Limb (tissue), 2 donors: ENCODE results near the gene ROR2.

Source experiments
- DNase-seq, 2 donors: peaks; one replicate each; pipeline ENCODE4 v3.0.0-alpha.2; 2016; ENCODE audit errors: extremely low spot score in 2 of 2

The ROR2 gene

DNA sequence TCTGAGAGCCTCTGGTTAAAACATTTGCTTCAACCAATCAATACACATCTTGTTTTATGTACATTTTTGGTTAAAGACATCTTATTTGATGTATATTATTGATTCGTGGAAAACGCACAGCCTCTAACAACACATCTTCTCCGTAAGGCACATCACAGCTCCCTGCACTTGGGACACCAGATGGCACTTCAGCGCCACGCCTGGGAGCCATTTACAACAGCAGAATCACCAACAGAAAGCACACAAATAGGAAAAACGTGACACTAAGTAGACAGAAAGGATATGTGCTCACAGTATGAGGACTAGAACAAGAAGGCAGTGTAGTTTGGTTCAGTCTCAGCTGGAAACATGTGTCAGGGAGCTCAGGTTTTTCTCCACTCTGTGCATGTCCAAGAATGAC lies 199.7 kb downstream of the ROR2 start:
- no peak for DNase-seq

DNA sequence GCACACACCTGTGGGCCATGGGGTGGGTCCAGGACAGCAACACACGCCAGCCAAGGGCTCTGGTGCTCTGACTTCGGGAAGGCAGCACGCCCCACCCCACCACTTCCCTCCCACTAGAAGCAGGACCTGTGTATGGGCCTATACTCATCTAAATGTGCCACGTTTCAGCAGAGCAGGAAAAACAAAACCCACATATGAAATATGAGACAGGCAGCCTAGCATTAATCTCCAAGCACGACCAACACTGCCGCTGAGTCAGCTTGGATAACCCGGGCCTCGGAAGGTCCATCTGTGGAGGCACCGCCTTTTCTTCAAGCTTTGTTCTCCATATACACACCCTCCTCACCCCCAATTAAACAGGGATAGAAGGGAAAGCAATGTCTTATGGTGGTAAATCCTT lies 203.1 kb downstream of the ROR2 start:
- DNase-seq: no peak

DNA sequence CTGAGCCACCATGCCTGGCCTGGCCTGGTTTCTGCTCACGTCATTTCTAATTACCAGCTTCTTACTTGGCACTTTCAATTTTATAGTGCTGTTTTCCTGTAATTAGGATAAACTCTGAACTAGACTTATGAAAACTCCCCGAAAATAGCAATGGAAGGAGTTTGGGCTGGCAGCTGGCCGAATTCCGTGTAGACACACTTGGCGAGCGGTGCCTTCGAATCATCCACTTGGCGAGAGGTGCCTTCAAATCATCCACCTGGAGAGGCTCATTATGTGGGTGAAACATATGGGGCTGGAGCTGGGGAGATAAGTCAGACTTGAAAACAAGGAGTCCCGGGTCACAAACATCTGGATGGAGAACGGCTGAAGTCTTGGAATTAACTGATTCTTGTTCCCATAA lies 203.7 kb downstream of the ROR2 start:
- no peak for DNase-seq

DNA sequence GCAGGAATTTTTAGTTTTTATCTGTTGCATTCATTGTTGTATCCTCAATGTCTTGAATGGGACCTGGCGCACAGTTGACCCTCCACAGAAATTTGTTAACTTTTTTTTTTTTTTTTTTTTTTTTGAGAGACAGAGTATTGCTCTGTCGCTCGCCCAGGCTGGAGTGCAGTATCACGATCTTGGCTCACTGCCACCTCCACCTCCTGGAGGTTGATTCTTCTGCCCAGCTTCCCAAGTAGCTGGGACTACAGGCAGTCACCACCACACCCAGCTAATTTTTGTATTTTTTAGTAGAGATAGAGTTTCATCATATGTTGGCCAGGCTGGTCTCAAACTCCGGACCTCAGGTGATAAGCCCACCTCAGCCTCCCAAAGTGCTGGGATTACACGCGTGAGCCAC lies 205.9 kb downstream of the ROR2 start:
- DNase-seq: no peak

DNA sequence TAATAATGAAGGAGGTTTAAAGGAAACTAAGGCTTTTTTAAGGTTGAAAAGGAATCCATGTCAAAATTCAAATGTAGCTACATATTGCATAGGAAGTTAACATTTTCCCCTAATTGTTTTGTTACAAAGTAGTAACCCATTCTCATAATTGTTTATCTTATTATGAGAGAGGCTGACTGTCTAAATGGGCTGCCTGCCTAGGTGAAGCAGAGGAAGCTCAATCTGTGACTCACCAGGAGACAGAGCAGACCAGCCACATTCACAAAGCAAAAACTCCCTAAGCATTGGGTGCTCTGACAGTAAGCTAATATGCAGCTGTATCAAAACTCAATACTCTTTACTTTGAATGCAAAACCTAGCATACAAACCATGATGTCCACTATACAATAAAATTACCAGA lies 208.5 kb downstream of the ROR2 start:
- DNase-seq: no peak

DNA sequence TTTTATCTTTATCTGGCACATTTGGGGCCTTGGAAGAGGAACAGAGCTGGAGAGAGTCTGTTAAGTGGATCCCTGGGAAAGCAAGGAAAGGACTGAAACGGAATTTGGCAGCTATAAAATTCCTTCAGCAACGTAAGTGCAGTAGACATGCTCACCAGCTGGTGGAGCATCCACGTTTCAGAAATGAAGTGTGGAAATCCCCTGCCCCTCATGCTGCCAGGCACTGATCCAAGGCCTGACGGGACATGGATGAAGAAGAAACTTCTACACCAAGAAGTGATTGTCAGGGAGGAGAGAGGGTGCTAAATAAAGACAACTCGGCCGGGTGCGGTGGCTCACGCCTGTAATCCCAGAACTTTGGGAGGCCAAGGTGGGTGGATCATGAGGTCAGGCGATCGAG lies 209.3 kb downstream of the ROR2 start:
- peak in 1 of 2 donors; percentile 41 for DNase-seq

DNA sequence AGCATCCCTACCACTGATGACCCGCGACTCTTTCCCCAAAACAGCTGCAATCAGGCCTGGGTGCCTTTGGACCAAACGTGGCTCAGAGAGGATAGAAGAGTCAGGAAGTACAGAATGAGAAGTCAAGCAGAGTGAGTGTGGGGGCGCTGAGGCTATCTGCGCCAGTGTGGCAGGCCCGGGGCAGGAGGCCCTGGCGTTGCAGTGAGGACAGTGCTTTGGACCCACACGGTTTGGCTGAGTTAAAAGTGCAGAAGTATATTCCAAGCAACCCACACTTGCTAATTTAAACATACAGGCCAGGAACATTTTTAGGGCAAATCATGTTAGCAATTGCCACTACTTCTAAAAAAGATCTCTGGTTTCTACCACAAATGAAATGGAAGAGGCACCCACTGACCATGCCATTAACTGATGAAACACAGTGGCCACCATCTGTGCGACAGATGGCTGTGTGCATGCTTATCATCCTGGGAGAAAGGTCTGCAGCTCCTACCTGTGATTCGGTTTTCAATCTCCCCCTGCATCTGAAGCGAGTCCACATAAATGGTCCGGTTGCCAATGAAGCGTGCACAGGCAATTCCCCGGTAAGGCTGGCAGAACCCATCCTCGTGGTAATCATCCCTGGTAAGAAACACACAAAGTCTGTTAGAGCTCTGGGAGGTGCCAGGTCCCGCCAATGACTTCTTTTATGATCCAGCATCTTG lies 213.0 kb downstream of the ROR2 start:
- no peak for DNase-seq

DNA sequence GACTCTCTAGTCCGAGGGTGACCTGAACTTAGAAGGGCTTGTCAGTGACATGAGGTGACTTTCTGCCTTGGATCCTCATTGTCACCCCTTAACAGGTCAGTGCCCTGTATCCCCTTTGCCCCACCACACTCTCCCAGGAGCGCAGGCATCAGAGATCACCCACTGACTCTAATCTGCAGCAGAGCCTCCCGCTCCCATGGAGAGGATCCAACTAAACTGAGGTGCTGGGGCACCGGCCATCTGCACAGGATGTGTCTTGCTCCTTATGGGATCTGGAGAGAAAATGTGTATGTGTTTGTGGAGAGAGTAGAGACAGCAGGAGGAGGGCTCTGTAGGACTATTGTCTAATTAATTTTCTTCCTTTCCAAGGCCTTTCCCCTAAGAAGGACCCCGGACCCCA lies 213.7 kb downstream of the ROR2 start:
- DNase-seq: no peak

DNA sequence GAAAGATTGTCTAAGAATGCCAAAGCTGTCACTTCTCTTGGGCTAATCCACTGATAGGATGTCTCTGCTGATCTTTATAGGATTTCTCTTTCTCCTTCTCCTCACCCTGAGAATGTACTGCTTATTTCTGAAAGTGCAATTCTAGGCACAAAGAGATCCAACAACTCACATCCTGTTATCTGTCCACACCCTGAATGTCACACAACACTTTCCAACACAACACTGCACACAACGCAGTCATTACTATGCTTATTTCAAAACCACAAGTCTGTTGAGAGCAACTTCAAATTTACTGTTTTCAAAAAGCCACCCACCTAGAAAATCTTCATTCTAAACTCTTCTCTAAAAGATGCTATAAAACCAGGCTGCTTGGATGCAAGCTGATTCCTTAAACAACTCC lies 215.0 kb downstream of the ROR2 start:
- DNase-seq: no peak

DNA sequence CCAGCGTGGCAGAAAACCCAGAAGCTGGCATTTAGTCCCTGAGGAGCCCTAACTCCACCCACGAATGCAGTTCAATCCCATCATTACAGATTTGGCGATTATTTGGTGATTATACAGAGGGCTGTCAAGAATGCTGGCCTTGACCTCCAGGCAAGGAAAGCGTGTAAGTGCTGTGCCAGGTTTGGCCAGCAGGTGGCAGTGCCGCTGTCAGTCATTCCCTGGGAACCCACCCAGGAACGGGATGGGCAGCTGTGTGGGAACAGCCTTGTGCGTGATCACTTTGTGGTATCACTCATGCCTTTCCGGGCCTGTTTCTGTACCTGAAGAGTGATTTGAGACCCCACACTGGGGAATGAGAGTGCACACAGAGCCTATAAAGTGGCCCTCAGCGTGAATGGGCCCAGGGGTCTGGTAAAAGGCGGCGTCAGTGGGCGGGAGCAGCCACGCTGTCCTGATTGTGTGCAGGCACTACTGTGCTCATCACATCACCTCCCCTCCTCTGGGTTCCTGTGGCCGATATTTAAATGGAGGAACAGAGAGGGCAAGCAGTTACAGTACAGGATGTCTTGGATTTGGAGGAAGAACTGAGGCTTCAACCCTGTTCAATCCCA lies 215.6 kb downstream of the ROR2 start:
- peak; percentile 51 to 85 for DNase-seq

DNA sequence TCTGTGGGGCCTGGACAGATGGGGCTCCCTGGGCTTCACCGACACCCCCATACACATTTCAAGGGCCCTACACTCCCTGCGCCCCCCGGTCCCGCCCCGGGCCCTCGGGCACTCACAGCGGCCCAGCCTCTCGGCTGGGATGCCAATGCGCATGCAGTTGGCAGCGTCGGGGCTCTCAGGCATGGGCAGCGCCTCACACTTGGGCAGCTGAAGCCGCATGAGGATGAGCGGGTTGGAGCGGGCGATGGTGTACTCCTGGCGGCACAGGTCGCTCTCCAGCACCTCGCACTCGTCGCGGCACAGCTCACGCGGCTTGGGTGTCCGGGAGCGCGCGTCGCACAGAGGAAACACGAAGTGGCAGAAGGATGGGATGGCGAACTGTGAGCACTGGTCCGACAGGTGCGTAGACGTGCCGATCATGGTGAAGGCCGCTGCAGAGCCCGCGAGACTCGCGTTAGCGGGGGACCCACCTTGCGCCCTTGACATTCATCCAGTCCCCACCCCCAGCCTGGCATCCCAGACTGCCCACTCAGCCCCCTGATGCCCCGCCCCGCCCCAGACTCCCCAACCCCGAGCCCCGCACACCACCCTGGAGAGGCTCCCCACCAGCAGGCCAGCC lies 216.9 kb downstream of the ROR2 start:
- no peak for DNase-seq

DNA sequence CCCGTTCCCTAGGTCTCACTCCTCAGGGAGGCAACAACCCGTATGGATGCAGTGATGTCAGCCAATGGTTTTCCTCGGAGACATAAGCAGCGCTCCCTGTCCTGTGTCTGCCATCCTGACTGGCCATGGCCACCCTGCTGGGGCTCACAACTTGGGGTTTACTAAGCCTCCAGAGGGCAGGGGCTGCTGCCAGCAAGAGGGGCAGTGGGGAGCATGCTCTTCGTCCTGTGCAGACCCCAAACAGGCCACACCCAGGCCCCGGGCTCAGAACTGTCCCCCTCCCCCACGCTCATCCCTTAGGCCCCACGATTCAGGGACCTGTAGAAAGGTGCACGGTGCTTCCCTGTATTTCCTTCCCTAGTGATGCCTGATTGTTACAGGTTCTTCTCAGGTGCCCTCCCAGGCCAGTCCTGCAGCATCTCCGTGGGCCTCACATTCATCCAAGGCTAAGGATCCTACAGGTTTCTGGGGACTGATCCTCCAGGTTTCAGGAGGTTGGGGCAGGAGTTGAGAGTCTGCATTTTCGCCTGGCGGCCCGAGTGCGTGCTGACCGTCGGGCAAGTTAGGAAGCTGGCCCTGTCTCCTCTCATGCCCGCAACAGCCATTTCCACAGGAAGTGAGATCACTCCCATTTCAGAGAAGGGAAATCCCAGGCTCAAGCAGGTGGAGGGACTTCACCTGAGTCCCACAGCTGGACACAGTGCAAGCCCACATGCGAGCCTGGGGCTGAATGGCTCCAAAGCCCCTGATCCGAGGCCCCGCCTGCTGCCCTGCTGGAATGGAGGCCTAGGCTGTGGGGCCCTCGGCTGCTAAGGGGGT lies 217.6 kb downstream of the ROR2 start:
- DNase-seq: no peak

DNA sequence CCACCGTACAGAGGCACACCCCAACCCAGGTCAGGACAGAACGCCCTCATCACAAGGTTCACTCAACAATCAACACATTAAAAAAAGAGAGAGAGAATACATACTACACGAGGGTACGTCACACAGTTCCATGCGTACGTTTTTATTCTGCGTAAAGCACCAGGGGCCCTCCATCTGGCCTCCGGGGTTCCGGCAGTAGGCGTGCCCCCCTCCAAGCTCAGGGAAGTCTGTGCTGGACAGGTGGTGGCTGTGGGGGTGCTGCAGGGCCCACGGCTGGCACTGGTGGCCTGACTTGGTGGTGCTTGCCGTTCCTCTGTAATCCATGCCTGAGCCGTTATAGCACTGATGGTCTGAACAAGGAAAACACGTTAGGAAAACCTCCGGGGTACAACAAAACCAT lies 219.2 kb downstream of the ROR2 start:
- no peak for DNase-seq

DNA sequence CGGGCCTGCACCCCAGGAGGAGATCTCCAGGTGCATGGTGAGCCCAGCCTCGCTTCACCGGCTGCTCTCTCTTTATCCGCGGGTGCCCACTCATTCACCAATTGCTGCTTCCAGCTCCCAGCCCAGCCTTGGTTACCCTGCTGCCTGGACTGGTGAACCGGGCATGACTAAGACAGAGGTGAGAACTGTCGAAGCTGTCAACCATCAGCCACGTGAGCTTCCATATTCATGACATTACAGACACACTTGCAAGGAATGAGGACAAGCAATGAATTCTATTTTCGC lies 220.5 kb downstream of the ROR2 start:
- DNase-seq: no peak

DNA sequence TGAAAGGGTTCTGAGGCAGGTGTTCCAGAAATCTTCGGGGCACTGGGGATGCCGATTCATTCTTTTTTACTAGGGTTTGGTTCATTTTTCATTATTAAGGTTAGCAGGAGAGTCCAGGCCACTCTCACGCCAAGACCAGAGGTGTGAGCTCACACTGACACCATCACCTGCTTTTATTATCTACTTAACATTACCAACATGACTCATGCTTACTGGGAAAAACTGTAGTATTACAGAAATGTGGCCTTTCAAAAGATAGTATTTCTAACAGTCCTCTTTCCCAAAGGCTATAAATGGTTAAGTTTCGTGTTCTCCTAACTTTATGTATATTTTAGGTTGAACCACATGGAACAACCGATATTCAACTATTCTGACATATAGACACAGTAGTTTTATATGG lies 222.1 kb downstream of the ROR2 start:
- DNase-seq: no peak

DNA sequence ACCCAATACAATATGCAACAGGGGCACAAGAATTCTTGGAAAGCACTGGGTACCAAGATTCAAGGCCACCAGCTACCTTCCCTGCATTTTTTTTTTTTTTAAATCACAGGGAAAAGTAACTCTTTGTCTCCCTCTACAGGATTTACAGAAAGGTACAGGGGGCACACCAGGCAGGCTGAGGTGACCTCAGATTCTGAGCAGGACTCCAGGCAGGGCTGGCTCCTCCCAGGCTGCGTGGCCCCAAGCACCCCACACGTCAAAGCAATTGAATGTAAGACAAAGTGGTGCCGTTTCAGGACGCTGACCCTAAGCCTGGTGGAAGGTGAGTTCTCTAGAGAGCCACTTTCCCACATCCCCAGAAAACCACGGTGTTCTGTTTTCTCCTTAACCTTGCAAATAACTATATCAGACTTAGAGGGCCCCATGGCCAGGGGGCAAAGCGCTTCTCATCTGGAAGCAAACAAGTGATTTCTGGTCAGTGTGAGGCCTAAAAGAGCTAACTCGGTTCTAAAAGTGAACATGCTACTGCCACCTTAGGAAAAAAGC lies 222.6 kb downstream of the ROR2 start:
- DNase-seq: no peak

DNA sequence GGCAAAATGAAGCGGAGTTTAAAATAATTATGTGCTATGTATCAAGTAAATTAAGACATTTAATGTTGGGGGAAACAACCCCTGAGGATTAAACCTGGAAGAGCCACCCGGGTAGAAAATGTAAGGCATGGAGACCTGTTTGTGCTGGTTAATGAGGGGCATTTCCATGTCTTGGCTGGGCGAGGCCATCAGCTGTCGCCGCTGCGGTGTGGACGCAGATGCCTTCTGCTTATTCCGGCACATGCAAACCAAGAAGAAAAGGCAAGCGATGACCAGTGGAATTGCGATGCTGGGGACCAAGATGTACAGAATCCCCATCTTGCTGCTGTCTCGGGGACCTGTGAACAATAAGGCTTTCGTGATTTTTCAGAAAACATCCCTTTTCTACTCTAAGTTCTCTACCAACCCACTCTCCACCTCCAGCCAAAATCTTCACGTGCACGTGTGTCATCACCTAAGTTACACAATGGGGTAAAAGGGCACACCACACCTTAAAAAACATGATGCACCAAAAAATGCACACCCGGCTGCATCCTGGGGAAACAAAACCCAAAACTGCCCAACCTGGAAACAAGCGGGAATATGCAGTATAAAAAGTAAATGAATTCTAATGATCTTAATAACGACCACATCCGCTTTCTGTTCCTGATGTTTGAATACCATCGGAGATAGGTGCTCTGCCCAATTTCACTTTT lies 223.5 kb downstream of the ROR2 start:
- no peak for DNase-seq

DNA sequence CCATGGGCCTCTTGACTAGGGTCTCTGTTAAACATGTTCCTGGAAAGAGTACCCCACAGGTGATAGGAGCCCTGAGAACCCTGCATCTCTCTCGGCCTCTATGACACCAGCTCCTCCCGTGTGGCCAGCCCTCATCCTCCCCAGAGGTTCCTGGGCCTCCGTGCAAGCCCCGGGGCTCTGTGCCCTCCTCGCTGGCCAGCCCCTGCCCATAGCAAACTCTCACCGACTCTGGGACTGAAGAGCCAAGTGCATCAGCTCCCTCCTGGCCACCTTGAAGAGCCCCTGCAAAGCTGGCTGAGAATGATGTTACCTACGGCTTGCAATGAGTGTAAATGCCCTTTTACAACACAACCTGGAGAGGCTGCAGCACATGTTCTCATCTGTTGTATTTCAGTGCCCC lies 224.4 kb downstream of the ROR2 start:
- no peak for DNase-seq

DNA sequence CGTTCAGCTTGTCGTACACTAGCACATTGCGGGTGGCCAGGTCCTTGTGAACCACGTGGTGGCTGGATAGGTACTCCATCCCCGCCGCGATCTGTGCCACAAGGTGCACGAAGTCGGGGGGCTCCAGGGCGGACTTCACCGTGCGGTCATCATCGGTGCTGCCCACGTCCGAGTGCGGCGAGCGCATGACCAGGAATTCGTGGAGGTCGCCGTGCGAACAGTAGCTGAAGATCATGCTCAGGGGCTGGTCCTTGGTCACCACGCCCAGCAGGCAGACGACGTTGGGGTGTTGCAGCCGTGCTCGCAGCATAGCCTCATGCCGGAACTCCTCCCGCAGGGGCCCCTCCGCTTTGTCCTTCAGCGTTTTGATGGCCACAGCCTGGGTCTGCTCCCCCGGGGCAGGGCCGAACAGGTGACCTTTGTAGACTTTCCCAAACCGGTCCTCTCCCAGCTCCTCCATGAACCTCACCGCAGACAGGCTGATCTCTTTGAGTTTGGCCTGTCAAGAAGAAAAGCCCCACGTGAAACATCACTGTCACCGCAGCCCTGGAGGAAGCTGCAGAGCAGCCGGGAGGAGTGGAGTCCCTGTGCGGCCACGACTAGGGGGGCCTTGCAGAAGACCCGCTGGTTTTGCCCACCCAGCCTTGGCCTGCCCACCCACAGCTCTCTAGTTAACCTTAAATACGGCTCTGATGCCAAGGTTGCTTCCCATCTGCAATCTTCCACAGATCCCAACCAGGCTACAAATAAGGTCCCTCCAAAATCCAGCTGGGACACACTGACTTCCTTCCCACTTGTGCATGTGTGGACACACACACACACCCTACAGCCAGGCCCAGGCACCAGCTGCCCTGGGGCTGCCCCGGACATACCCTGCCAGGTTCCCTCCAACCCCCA lies 225.2 kb downstream of the ROR2 start:
- DNase-seq: no peak

DNA sequence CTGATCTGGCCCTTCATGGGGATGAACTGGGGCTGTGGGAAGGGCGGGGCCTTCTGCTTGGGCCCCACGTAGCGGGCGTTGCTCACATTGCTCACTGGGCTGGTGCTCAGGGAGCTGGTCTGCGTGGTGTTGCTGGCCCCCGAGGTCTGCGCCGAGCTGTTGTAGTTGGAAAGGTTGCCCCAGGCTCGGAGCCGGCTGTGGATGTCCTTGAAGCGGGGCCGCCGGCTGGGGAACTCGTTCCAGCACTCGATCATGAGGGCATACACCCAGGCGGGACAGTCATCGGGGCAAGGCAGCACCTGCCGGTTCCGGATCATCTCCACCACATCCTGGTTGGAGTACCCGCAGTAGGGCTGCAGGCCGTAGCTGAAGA lies 226.0 kb downstream of the ROR2 start:
- no peak for DNase-seq
